K562 (cell line): ENCODE measurements around the gene OPN1LW.

ENCODE experiments used
- NFYB ChIP-seq: IDR thresholded peaks from 2 replicates; pipeline ENCODE4 v1.6.1; 2011; ENCODE audit warnings: mild to moderate bottlenecking, moderate library complexity; ENCODE audit not compliant: insufficient read length; ENCODE audit errors: extremely low read depth
- POLR2AphosphoS2 ChIP-seq: IDR thresholded peaks from 2 replicates; pipeline ENCODE4 v1.6.1; 2012; ENCODE audit warnings: low read length, improper control_type of control experiment
- RCOR1 ChIP-seq, 2 experiments: IDR thresholded peaks; 2 replicates each; pipeline ENCODE4 v1.6.1; 2012; ENCODE audit warnings: low read depth in 2 of 2, low read length in 2 of 2, borderline replicate concordance in 1 of 2, improper control_type of control experiment in 1 of 2
- ZNF280B ChIP-seq: fragments of 250-450 bp; sonication (Bioruptor Pico); IDR thresholded peaks from 2 replicates; pipeline ENCODE4 v1.5.1; 2021; ENCODE audit warnings: mild to moderate bottlenecking
- TF ChIP-seq, protein P1 (sequence below), 3 experiments: IDR thresholded peaks in 2 of 3; conservative IDR thresholded peaks in 1 of 3; 2 replicates each; pipeline ENCODE4 v1.5.1; 2011 to 2012; ENCODE audit warnings: low read length in 3 of 3, mild to moderate bottlenecking in 3 of 3, control low read depth in 2 of 3, improper control_type of control experiment in 1 of 3, inconsistent platforms in 1 of 3, low read depth in 1 of 3, mixed read lengths in 1 of 3, moderate library complexity in 1 of 3; ENCODE audit not compliant: insufficient read depth in 2 of 3

DNA sequence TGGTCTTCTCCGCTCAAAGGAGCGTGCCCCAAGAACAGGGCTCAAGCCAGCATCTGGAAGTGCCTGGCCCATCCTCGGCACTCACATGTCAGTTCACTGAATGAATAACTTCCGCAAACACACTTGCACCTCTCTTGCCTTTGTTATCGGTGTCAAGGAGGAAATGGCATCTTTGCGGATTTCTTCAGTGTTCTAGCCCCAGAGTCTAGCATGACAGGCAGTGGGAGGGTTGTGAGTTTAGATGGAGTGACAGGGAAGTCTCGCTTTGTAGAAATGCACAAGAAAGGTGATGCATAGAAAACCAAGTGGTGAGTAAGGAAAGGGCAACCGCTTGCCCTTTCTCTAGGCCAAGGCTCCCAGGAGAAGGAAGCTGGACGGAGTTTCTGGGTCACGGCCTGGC lies 29.0 kb upstream of the OPN1LW start:
- TF ChIP-seq, protein P1, sequence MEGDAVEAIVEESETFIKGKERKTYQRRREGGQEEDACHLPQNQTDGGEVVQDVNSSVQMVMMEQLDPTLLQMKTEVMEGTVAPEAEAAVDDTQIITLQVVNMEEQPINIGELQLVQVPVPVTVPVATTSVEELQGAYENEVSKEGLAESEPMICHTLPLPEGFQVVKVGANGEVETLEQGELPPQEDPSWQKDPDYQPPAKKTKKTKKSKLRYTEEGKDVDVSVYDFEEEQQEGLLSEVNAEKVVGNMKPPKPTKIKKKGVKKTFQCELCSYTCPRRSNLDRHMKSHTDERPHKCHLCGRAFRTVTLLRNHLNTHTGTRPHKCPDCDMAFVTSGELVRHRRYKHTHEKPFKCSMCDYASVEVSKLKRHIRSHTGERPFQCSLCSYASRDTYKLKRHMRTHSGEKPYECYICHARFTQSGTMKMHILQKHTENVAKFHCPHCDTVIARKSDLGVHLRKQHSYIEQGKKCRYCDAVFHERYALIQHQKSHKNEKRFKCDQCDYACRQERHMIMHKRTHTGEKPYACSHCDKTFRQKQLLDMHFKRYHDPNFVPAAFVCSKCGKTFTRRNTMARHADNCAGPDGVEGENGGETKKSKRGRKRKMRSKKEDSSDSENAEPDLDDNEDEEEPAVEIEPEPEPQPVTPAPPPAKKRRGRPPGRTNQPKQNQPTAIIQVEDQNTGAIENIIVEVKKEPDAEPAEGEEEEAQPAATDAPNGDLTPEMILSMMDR (IDR thresholded peaks at IDR 0.05 in 2 of 3, conservative IDR thresholded peaks at IDR 0.05 in 1 of 3; ENCODE audit: insufficient read depth in 2 of 3, low read depth in 1 of 3, low read length in 3 of 3), result no peak
- TF ChIP-seq RCOR1 (IDR thresholded peaks at IDR 0.05; ENCODE audit: borderline replicate concordance in 1 of 2, low read depth in 2 of 2, low read length in 2 of 2), result no peak
- no peak for TF ChIP-seq ZNF280B (CRISPR knock-in tag)
- no peak for TF ChIP-seq NFYB
- no peak for TF ChIP-seq POLR2AphosphoS2
